AML-193 (cell line): ENCODE results near the gene EPOP.
"Not testable (repeated sequence)": the region's sequence is repeated elsewhere in the genome, so short reads cannot be mapped to it uniquely, and the experiment has no call there.

ENCODE experiments used
- DNase-seq, 2 experiments: peaks; one replicate each; lab custom pipeline; 2025; lab: John Stamatoyannopoulos, UW

The EPOP gene

GRCh38 chr17:38653230-38653629 lies 21.5 kb downstream of the EPOP start:
- no peak for DNase-seq

- not testable (repeated sequence) for DNase-seq
Observed at GRCh38 chr17:38650653-38651173, 24.0 kb downstream of the EPOP start.

- DNase-seq = no peak
Observed at GRCh38 chr17:38637951-38638350, 36.8 kb downstream of the EPOP start.

GRCh38 chr17:38636054-38636453 lies 38.7 kb downstream of the EPOP start:
- DNase-seq = no peak

- no peak for DNase-seq
Observed at GRCh38 chr17:38632334-38632733, 42.4 kb downstream of the EPOP start.

GRCh38 chr17:38628441-38628840 lies 46.3 kb downstream of the EPOP start:
- no peak for DNase-seq

GRCh38 chr17:38627957-38628356 lies 46.8 kb downstream of the EPOP start:
- no peak for DNase-seq

GRCh38 chr17:38626606-38627226 lies 48.0 kb downstream of the EPOP start:
- not testable (repeated sequence) for DNase-seq

- no peak for DNase-seq
Observed at GRCh38 chr17:38625482-38625881, 49.3 kb downstream of the EPOP start.

GRCh38 chr17:38624782-38625355 lies 49.9 kb downstream of the EPOP start:
- not testable (repeated sequence) for DNase-seq
